ENCODE results near the gene EFHC1. TPM values are rescaled to one million over a fixed set of nuclear protein-coding genes. Genes with fewer than 3 reads are reported as not detected.

The EFHC1 gene
- total RNA-seq, 6 experiments from 2014 or later = 3.6 to 10.4 (median 6.0) TPM

DNA sequence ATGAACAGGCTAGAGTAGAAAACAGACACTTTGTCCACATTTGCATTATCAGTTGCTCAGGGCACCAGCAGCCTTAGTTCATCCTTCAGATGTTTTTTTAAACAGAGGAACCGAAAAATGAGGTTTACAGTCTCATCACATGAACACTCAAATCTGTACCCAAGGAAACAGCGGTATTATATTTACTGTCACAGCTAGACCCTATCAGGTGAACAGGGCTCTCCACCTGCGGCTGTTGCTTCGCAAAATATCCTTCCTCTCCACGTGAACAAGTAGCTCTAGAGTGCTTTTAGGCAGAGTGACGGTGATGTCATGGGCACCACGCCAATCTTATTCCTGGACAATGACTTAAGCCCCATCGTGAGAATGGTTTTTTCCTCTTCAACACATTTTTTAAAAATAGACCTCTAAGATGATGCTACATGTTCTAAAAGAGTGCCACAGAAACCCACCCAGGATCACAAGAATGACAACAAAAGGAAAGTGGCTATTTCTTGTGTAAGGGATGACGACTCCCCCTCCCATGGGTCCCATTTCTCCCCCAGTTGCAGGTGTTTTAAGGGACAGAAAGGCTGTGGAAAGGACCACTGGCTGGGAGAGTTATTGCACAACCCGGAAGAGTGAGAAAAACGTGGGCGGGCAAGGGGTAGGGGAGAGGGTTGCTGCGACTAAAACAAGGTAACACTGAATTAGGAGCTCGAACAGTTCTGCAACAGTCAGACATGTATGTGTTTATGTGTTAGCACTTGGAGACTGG, 77.7 kb downstream of the EFHC1 start:
- H3K4me3 ChIP-seq = no peak overlapping the region
- no peak for TF ChIP-seq POLR2A (IDR thresholded peaks at IDR 0.05)
- TF ChIP-seq, protein P1, sequence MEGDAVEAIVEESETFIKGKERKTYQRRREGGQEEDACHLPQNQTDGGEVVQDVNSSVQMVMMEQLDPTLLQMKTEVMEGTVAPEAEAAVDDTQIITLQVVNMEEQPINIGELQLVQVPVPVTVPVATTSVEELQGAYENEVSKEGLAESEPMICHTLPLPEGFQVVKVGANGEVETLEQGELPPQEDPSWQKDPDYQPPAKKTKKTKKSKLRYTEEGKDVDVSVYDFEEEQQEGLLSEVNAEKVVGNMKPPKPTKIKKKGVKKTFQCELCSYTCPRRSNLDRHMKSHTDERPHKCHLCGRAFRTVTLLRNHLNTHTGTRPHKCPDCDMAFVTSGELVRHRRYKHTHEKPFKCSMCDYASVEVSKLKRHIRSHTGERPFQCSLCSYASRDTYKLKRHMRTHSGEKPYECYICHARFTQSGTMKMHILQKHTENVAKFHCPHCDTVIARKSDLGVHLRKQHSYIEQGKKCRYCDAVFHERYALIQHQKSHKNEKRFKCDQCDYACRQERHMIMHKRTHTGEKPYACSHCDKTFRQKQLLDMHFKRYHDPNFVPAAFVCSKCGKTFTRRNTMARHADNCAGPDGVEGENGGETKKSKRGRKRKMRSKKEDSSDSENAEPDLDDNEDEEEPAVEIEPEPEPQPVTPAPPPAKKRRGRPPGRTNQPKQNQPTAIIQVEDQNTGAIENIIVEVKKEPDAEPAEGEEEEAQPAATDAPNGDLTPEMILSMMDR (IDR thresholded peaks at IDR 0.05) = no peak
- H3K27ac ChIP-seq = no peak overlapping the region
- 68% methylated on average over 14 of the region's 14 CpGs for WGBS (ENCODE audit: insufficient coverage, low coverage, low lambda C conversion rate, missing lambda C conversion rate)
- no peaks in the 10 kb centered on the region for H3K9me3 ChIP-seq
- peaks cover 0 to 12% (median 5%) of the 10 kb centered on the region in 4 donors for H3K36me3 ChIP-seq
- intact Hi-C loops (cut with DNase I) = no loop called here
- ATAC-seq = peak in 1 of 4 donors; percentile 7
- H3K27me3 ChIP-seq = no peaks in the 10 kb centered on the region
- no peak for DNase-seq
- peaks cover 0 to 11% (median 4%) of the 10 kb centered on the region in 4 donors for H3K4me1 ChIP-seq

DNA sequence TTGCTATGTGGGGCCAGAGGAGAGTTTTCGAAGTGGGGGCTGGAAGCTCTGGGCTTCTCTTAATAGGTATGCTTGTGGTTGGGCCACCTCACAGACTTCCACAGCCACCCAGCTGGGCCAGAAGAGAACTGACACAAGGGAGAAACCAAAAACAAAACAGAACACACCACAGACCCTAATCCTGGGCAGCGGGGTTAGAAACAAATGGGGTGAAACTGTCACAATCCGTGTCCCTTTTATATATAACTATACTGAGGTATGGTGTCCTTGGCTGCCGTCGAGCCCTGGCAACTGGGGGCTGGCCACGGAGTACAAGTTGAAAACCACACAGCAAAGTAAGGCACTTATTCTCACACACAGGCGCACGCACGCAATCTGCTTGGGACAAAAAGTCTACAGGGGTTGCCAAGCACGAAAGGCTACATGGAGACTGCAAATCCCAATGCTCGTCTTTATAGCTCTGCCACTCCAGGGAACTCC, 78.4 kb downstream of the EFHC1 start:
- H3K27me3 ChIP-seq = no peaks in the 10 kb centered on the region
- intact Hi-C loops (cut with DNase I) = no loop called here
- H3K36me3 ChIP-seq = peaks cover 0 to 16% (median 5%) of the 10 kb centered on the region in 4 donors
- ATAC-seq = no peak
- DNase-seq = no peak
- H3K27ac ChIP-seq = no peak overlapping the region
- TF ChIP-seq, protein P1 (IDR thresholded peaks at IDR 0.05) = no peak
- no peak for TF ChIP-seq POLR2A (IDR thresholded peaks at IDR 0.05)
- no peaks in the 10 kb centered on the region for H3K9me3 ChIP-seq
- peaks cover 0 to 11% (median 3%) of the 10 kb centered on the region in 4 donors for H3K4me1 ChIP-seq
- WGBS (ENCODE audit: insufficient coverage, low coverage, low lambda C conversion rate, missing lambda C conversion rate) = 88% methylated on average over 7 of the region's 11 CpGs
- H3K4me3 ChIP-seq = no peak overlapping the region

DNA sequence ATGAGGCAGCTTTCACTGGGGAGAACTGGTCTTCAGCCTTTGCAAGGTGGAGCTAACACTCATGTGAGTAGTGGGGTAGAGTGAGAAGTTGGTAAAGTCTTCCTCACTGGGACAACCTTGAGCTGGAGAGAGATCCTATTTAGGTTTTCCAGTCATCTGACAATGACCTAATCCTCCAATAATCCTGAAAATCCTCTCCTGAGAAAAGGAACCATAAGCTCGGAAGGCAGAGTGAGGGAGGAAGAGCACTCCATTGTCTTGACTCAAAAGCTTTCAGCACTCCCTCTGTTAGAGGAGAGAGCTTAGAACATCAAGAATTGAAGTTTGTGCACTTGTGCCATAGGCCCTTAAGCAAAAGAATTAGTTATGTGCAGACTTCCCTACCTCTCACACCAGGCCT, 78.9 kb downstream of the EFHC1 start:
- H3K4me1 ChIP-seq = peaks cover 0 to 11% (median under 1%) of the 10 kb centered on the region in 4 donors
- DNase-seq (no peak), ATAC-seq (no peak)
- no peak overlapping the region for H3K4me3 ChIP-seq
- intact Hi-C loops (cut with DNase I) = no loop called here
- H3K27ac ChIP-seq = no peak overlapping the region
- 100% methylated on average over 1 of the region's 1 CpG for WGBS (ENCODE audit: insufficient coverage, low coverage, low lambda C conversion rate, missing lambda C conversion rate)
- no peak for TF ChIP-seq POLR2A (IDR thresholded peaks at IDR 0.05)
- TF ChIP-seq, protein P1 (IDR thresholded peaks at IDR 0.05) = no peak
- no peaks in the 10 kb centered on the region for H3K9me3 ChIP-seq
- peaks cover 0 to 16% (median 5%) of the 10 kb centered on the region in 4 donors for H3K36me3 ChIP-seq
- no peaks in the 10 kb centered on the region for H3K27me3 ChIP-seq

DNA sequence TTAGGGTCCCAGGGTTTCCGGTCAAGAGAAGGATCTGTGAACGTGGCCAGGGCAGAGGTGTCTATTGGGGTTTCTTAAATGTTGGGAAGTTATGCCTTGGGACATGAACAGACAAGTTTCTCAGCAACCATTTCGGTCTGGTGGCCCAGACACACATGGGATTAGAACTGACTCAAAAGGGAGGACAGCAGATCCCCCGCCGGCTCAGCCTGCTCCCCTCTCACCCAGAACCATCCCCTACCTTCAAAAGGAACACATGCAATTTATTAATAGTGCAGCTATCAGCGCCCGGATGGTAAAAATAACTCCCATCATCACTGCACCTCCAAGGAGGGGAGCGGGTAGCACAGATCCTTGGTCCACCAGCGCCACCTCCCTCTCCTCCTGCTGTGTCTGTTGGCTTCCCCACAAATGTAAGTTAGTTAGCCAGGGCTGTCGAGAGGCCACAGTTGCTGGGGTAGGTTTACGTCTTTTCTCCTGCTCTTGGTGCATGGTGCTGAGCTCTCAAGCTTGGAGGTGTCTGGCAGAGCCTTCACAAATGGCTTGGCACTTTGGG, 79.6 kb downstream of the EFHC1 start:
- ATAC-seq = no peak
- H3K36me3 ChIP-seq = peaks cover 0 to 16% (median 5%) of the 10 kb centered on the region in 4 donors
- H3K27ac ChIP-seq = no peak overlapping the region
- 92% methylated on average over 9 of the region's 11 CpGs for WGBS (ENCODE audit: insufficient coverage, low coverage, low lambda C conversion rate, missing lambda C conversion rate)
- peaks cover 0 to 11% (median 0%) of the 10 kb centered on the region in 4 donors for H3K4me1 ChIP-seq
- TF ChIP-seq, protein P1 (IDR thresholded peaks at IDR 0.05) = no peak
- TF ChIP-seq POLR2A (IDR thresholded peaks at IDR 0.05) = no peak
- no peak for DNase-seq
- no peaks in the 10 kb centered on the region for H3K9me3 ChIP-seq
- no peak overlapping the region for H3K4me3 ChIP-seq
- H3K27me3 ChIP-seq = no peaks in the 10 kb centered on the region
- intact Hi-C loops (cut with DNase I) = no loop called here
